GM23248 (cell line): Measurements from ENCODE around the gene PTGDR. TPM values are rescaled to one million over a fixed set of nuclear protein-coding genes. Genes with fewer than 3 reads are reported as not detected.

Source experiments
- DNase-seq: peaks from one replicate; pipeline ENCODE4 v3.0.0-alpha.2; 2015
- H2AFZ ChIP-seq: fragments of 200-600 bp; sonication (generic); 2 replicates; pipeline ENCODE4 v1.6.1; 2016; ENCODE audit warnings: antibody characterized with exemption
- H3F3A ChIP-seq: fragments of 200-600 bp; sonication (generic); 2 replicates; pipeline ENCODE4 v1.6.1; 2016; ENCODE audit warnings: mild to moderate bottlenecking, antibody characterized with exemption, mixed run types; ENCODE audit not compliant: insufficient read depth
- H3K27ac ChIP-seq: fragments of 200-600 bp; sonication (generic); 2 replicates; pipeline ENCODE4 v1.5.1; 2016; ENCODE audit warnings: mild to moderate bottlenecking
- H3K27me3 ChIP-seq: fragments of 200-600 bp; sonication (generic); replicated peaks from 2 replicates; pipeline ENCODE4 v1.6.1; 2016; ENCODE audit warnings: mild to moderate bottlenecking; ENCODE audit not compliant: insufficient read depth
- H3K36me3 ChIP-seq: fragments of 200-600 bp; sonication (generic); 2 replicates; pipeline ENCODE4 v1.6.1; 2016; ENCODE audit warnings: low read depth, mild to moderate bottlenecking
- H3K4me1 ChIP-seq: fragments of 200-600 bp; sonication (generic); 2 replicates; pipeline ENCODE4 v1.6.1; 2016; ENCODE audit warnings: mild to moderate bottlenecking; ENCODE audit not compliant: insufficient read depth
- H3K4me2 ChIP-seq: fragments of 200-600 bp; sonication (generic); one replicate; pipeline ENCODE4 v1.6.1; 2016; ENCODE audit warnings: mild to moderate bottlenecking; ENCODE audit not compliant: unreplicated experiment
- H3K4me3 ChIP-seq: fragments of 200-600 bp; sonication (generic); 2 replicates; pipeline ENCODE4 v1.5.1; 2016; ENCODE audit warnings: mild to moderate bottlenecking
- H3K79me2 ChIP-seq: fragments of 200-600 bp; sonication (generic); 2 replicates; pipeline ENCODE4 v1.6.1; 2016; ENCODE audit warnings: mild to moderate bottlenecking; ENCODE audit not compliant: insufficient read depth
- H3K9ac ChIP-seq: fragments of 200-600 bp; sonication (generic); 2 replicates; pipeline ENCODE4 v1.6.1; 2016; ENCODE audit warnings: mild to moderate bottlenecking
- H3K9me2 ChIP-seq: fragments of 200-600 bp; sonication (generic); 2 replicates; pipeline ENCODE4 v1.6.1; 2016; ENCODE audit warnings: mixed run types, mild to moderate bottlenecking, moderate library complexity; ENCODE audit not compliant: insufficient read depth
- H3K9me3 ChIP-seq: fragments of 200-600 bp; sonication (generic); one replicate; pipeline ENCODE4 v1.6.1; 2017; ENCODE audit warnings: low read depth
- H4K20me1 ChIP-seq: fragments of 200-600 bp; sonication (generic); 2 replicates; pipeline ENCODE4 v1.6.0; 2016; ENCODE audit not compliant: insufficient read depth
- EZH2 ChIP-seq: fragments of 200-600 bp; sonication (generic); IDR thresholded peaks from 2 replicates; pipeline ENCODE4 v1.6.1; 2018; ENCODE audit warnings: antibody characterized with exemption, mild to moderate bottlenecking; ENCODE audit not compliant: insufficient read depth, poor library complexity, severe bottlenecking
- EZH2phosphoT487 ChIP-seq: fragments of 200-600 bp; sonication (generic); IDR thresholded peaks from 2 replicates; pipeline ENCODE4 v1.6.1; 2018; ENCODE audit warnings: antibody characterized with exemption, moderate library complexity, mild to moderate bottlenecking, low read depth; ENCODE audit not compliant: insufficient read depth
- WGBS, 2 experiments: methylation state at CpG; one replicate each; pipeline ENCODE4 v1.1.6; 2015 to 2017; ENCODE audit warnings: low lambda C conversion rate in 2 of 2, low coverage in 1 of 2; ENCODE audit errors: missing lambda C conversion rate in 2 of 2; 5-methylcytosine and 5-hydroxymethylcytosine counted together
- in situ Hi-C: fragments of 300-500 bp; cut with MboI; formaldehyde crosslinking; loops from 2 replicates; pipeline ENCODE4 v1.15.0; 2020
- polyA plus RNA-seq: library from polyadenylated mRNA; unstranded; fragments of >200 nt; fragmentation: Nextera tagmentation; extraction: Ambion mirVana; gene quantifications from 2 replicates; pipeline ENCODE4 v1.2.1, GENCODE V29; 2016
- total RNA-seq: library from RNA; depleted of rRNA; stranded (reverse); fragments of >200 nt; shearing (Covaris generic); gene quantifications from 2 replicates; pipeline ENCODE4 v1.2.3, GENCODE V29; 2014

The PTGDR gene
- total and polyA plus RNA-seq, 2 experiments from 2014 or later: 0.09 TPM; not detected in 1

- no peaks in the 10 kb centered on the region for H3K9me2 ChIP-seq
- H3K4me1 ChIP-seq: peaks cover 24% of the 10 kb centered on the region
- peaks cover 18% of the 10 kb centered on the region for H3K27me3 ChIP-seq
- H3K9ac ChIP-seq: no peak overlapping the region
- in situ Hi-C loops: no loop called here
- H3K36me3 ChIP-seq: no peaks in the 10 kb centered on the region
- no peaks in the 10 kb centered on the region for H3K9me3 ChIP-seq
- H3K4me2 ChIP-seq: no peak overlapping the region
- no peaks in the 10 kb centered on the region for H3K79me2 ChIP-seq
- WGBS, 2 experiments: 76 to 78% methylated on average over 5 of the region's 5 CpGs
- peaks cover 15% of the 10 kb centered on the region for H3F3A ChIP-seq
- no peak overlapping the region for H3K4me3 ChIP-seq
- no peak overlapping the region for H2AFZ ChIP-seq
- H3K27ac ChIP-seq: no peak overlapping the region
- DNase-seq: no peak
- TF ChIP-seq EZH2 (no peak), EZH2phosphoT487 (no peak)
- H4K20me1 ChIP-seq: no peaks in the 10 kb centered on the region
Measured at GRCh38 chr14:52265253-52265652, 2.2 kb upstream of the PTGDR start.

- H3F3A ChIP-seq: peaks cover 15% of the 10 kb centered on the region
- H3K4me1 ChIP-seq: peaks cover 24% of the 10 kb centered on the region
- in situ Hi-C loops: no loop called here
- no peaks in the 10 kb centered on the region for H3K9me2 ChIP-seq
- no peak overlapping the region for H3K4me3 ChIP-seq
- H3K4me2 ChIP-seq: peak overlapping the region; percentile 80
- peak overlapping the region; percentile 61 for H3K27ac ChIP-seq
- no peaks in the 10 kb centered on the region for H4K20me1 ChIP-seq
- 14 to 18% methylated on average over 3 of the region's 3 CpGs for WGBS, 2 experiments
- peaks cover 18% of the 10 kb centered on the region for H3K27me3 ChIP-seq
- TF ChIP-seq EZH2 (no peak), EZH2phosphoT487 (no peak)
- H2AFZ ChIP-seq: no peak overlapping the region
- H3K79me2 ChIP-seq: no peaks in the 10 kb centered on the region
- no peak overlapping the region for H3K9ac ChIP-seq
- DNase-seq: peak; percentile 88
- H3K36me3 ChIP-seq: no peaks in the 10 kb centered on the region
- H3K9me3 ChIP-seq: no peaks in the 10 kb centered on the region
Measured at GRCh38 chr14:52266179-52266578, 1.3 kb upstream of the PTGDR start.

GRCh38 chr14:52266782-52267181 is 716 bp upstream of the PTGDR start:
- peak overlapping the region; percentile 80 for H3K4me2 ChIP-seq
- no peak for TF ChIP-seq EZH2
- TF ChIP-seq EZH2phosphoT487: no peak

GRCh38 chr14:52268279-52269061 is 972 bp downstream of the PTGDR start:
- TF ChIP-seq EZH2phosphoT487 (no peak), EZH2 (peak; percentile 55)
- 2 to 3% methylated on average over 53 to 54 of the region's 54 CpGs for WGBS, 2 experiments
- H3K9me3 ChIP-seq: no peaks in the 10 kb centered on the region
- H3K4me2 ChIP-seq: peak overlapping the region; percentile 80
- no peak overlapping the region for H3K27ac ChIP-seq
- H3K36me3 ChIP-seq: no peaks in the 10 kb centered on the region
- H3K27me3 ChIP-seq: peaks cover 18% of the 10 kb centered on the region
- H2AFZ ChIP-seq: peak overlapping the region; percentile 78
- H3F3A ChIP-seq: peaks cover 15% of the 10 kb centered on the region
- H3K9ac ChIP-seq: no peak overlapping the region
- in situ Hi-C loops: no loop called here
- no peaks in the 10 kb centered on the region for H4K20me1 ChIP-seq
- H3K79me2 ChIP-seq: no peaks in the 10 kb centered on the region
- H3K9me2 ChIP-seq: no peaks in the 10 kb centered on the region
- peaks cover 24% of the 10 kb centered on the region for H3K4me1 ChIP-seq
- peak overlapping the region; percentile 69 for H3K4me3 ChIP-seq
- DNase-seq: peak; percentile 61

More at GRCh38 chr14:52266782-52267181, 716 bp upstream of the PTGDR start:
- Histone ChIP-seq H3K9ac (no peak overlapping the region), H3K36me3 (no peaks in the 10 kb centered on the region), H3K4me1 (peaks cover 24% of the 10 kb centered on the region), H3K79me2 (no peaks in the 10 kb centered on the region), H3K27ac (peak overlapping the region; percentile 61), H2AFZ (no peak overlapping the region), H3K4me3 (no peak overlapping the region), H3K9me3 (no peaks in the 10 kb centered on the region), H3F3A (peaks cover 15% of the 10 kb centered on the region), H3K9me2 (no peaks in the 10 kb centered on the region), H4K20me1 (no peaks in the 10 kb centered on the region), H3K27me3 (peaks cover 18% of the 10 kb centered on the region)
- 62 to 63% methylated on average over 5 of the region's 5 CpGs for WGBS, 2 experiments
- in situ Hi-C loops: no loop called here
- DNase-seq: peak; percentile 70
